CD4-positive, CD25-positive, alpha-beta regulatory T cell (primary cell): ENCODE results near the gene MAGI1. TPM values are rescaled to one million over a fixed set of nuclear protein-coding genes. Genes with fewer than 3 reads are reported as not detected.

Experiments used
- ATAC-seq, 2 donors: fragments of 150-1000 bp; cut with Tn5 transposase; one replicate each; pipeline ENCODE4 v1.10.0; 2021; ENCODE audit warnings: low read depth in 2 of 2, moderate number of reproducible peaks in 2 of 2, moderate library complexity in 1 of 2
- DNase-seq, 3 donors: peaks; one replicate each; pipeline versions ENCODE4 v3.0.0 to v3.0.0-alpha.2; 2012 to 2022; ENCODE audit warnings: mixed read lengths in 1 of 3
- H3K27ac ChIP-seq: one replicate; pipeline ENCODE4 v1.7.0; 2013; ENCODE audit warnings: mild to moderate bottlenecking, low read length; ENCODE audit not compliant: insufficient read depth, poor library complexity, severe bottlenecking
- H3K27me3 ChIP-seq: one replicate; pipeline ENCODE4 v1.7.0; 2013; ENCODE audit warnings: low read length; ENCODE audit not compliant: control insufficient read depth, insufficient read depth
- H3K36me3 ChIP-seq: one replicate; pipeline ENCODE4 v1.7.0; 2013; ENCODE audit warnings: mild to moderate bottlenecking, low read length, moderate library complexity; ENCODE audit not compliant: control insufficient read depth, insufficient read depth
- H3K4me1 ChIP-seq: 2 replicates; pipeline ENCODE4 v1.7.0; 2013; ENCODE audit warnings: mild to moderate bottlenecking, low read length; ENCODE audit not compliant: insufficient read depth, control insufficient read depth, poor library complexity, severe bottlenecking
- H3K4me3 ChIP-seq: one replicate; pipeline ENCODE4 v1.7.0; 2013; ENCODE audit warnings: low read depth, mild to moderate bottlenecking, low read length, moderate library complexity
- H3K9me3 ChIP-seq, 2 experiments: 1 replicate in 1 of 2; 2 replicates in 1 of 2; pipeline ENCODE4 v1.7.0; 2013; ENCODE audit warnings: low read length in 2 of 2, mild to moderate bottlenecking in 1 of 2, moderate library complexity in 1 of 2; ENCODE audit not compliant: control insufficient read depth in 2 of 2
- H3K27ac Mint-ChIP-seq, 3 donors: one replicate each; pipeline ENCODE4 v1.8.0; 2020 to 2022; ENCODE audit warnings: mild to moderate bottlenecking in 3 of 3, mixed read lengths in 3 of 3, moderate library complexity in 2 of 3
- H3K27me3 Mint-ChIP-seq: one replicate; pipeline ENCODE4 v1.8.0; 2022; ENCODE audit warnings: mild to moderate bottlenecking, mixed read lengths
- H3K36me3 Mint-ChIP-seq: one replicate; pipeline ENCODE4 v1.8.0; 2020; ENCODE audit warnings: mixed read lengths
- H3K4me1 Mint-ChIP-seq, 4 donors: one replicate each; pipeline ENCODE4 v1.8.0; 2020 to 2022; ENCODE audit warnings: mixed read lengths in 4 of 4, mild to moderate bottlenecking in 1 of 4
- H3K4me3 Mint-ChIP-seq, 4 donors: one replicate each; pipeline ENCODE4 v1.8.0; 2020 to 2022; ENCODE audit warnings: mild to moderate bottlenecking in 4 of 4, mixed read lengths in 4 of 4, moderate library complexity in 3 of 4
- H3K9me3 Mint-ChIP-seq, 7 donors: one replicate each; pipeline ENCODE4 v1.8.0; 2020 to 2022; ENCODE audit warnings: mixed read lengths in 7 of 7, mild to moderate bottlenecking in 3 of 7, moderate library complexity in 2 of 7
- polyA plus RNA-seq, 4 donors: library from polyadenylated mRNA; unstranded; fragments of 300-500 nt; fragmentation: Illumina TruSeq; gene quantifications; one replicate each; pipeline ENCODE4 v1.2.3, GENCODE V29; 2021
- total RNA-seq: library from RNA; stranded (reverse); gene quantifications from one replicate; pipeline ENCODE4 v1.2.3, GENCODE V29; 2022

MAGI1 gene
- total and polyA plus RNA-seq, 5 donors from 2014 or later, result 0.10 to 0.44 (median 0.19) TPM; not detected in 1

DNA sequence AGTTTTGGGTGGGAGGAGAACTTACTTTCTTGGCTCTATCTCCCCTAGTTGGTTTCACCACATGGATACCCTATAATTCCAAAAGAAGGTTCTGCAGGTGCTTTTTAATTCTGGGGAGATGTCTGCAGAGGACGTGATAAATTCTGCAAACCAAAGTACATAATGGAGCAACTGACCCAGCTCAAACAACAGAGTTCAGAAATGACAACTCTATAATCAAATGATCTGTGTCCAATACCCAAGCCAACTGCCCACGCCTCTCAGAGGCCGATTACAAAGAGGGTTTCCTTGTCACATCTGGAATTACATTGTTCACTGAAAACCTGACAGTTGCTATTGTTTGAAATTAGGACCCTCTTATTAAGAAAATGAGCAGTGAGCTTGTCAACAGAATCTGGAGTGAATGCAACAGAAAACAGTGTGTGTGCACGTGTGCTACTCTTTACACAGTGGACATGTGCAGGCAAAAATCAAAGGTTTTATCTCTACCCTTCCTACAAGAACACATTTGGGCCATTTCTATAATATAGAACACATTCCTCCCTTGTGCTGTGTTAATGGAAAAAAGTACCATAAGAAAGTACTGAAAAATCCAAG lies 593.0 kb downstream of the MAGI1 start:
- H3K27me3 Mint-ChIP-seq, result no peaks in the 10 kb centered on the region
- no peaks in the 10 kb centered on the region for H3K9me3 ChIP-seq

DNA sequence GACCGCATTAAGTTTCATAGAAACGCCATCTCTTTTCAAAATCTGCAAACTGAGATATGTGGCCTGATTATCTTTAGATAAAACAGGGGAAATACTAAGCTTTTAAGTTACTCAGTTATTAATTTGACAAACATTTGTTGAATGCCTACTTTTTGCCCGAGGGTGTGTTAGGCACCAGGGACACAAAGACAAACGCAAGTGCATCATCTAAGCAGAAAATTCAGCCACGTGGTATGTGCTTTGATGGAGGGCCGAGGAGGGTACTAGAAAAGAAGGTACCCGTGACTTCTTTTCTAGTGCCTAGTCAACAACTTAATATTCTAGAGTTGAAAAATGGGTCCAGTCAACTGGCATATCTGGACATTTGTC lies 594.3 kb downstream of the MAGI1 start:
- Histone ChIP-seq H3K27ac (no peak overlapping the region), H3K36me3 (no peaks in the 10 kb centered on the region), H3K4me1 (no peaks in the 10 kb centered on the region), H3K4me3 (no peak overlapping the region), H3K27me3 (no peaks in the 10 kb centered on the region), H3K9me3 (no peaks in the 10 kb centered on the region)
- H3K4me1 Mint-ChIP-seq, result no peaks in the 10 kb centered on the region
- no peak overlapping the region for H3K4me3 Mint-ChIP-seq
- no peak overlapping the region for H3K27ac Mint-ChIP-seq
- DNase-seq, result no peak
- H3K36me3 Mint-ChIP-seq, result no peaks in the 10 kb centered on the region
- no peaks in the 10 kb centered on the region for H3K27me3 Mint-ChIP-seq
- no peak for ATAC-seq
- H3K9me3 Mint-ChIP-seq, result peaks cover 0 to 8% (median 0%) of the 10 kb centered on the region in 7 donors

More for the DNA sequence above, 593.0 kb downstream of the MAGI1 start:
- no peaks in the 10 kb centered on the region for H3K4me1 Mint-ChIP-seq
- H3K9me3 Mint-ChIP-seq, result peaks cover 0 to 8% (median 0%) of the 10 kb centered on the region in 7 donors
- no peak overlapping the region for H3K4me3 Mint-ChIP-seq
- H3K27ac ChIP-seq, result no peak overlapping the region
- DNase-seq, result no peak
- no peaks in the 10 kb centered on the region for H3K4me1 ChIP-seq
- H3K27me3 ChIP-seq, result no peaks in the 10 kb centered on the region
- H3K36me3 ChIP-seq, result no peaks in the 10 kb centered on the region
- ATAC-seq, result no peak
- no peaks in the 10 kb centered on the region for H3K36me3 Mint-ChIP-seq
- H3K4me3 ChIP-seq, result no peak overlapping the region
- H3K27ac Mint-ChIP-seq, result no peak overlapping the region

DNA sequence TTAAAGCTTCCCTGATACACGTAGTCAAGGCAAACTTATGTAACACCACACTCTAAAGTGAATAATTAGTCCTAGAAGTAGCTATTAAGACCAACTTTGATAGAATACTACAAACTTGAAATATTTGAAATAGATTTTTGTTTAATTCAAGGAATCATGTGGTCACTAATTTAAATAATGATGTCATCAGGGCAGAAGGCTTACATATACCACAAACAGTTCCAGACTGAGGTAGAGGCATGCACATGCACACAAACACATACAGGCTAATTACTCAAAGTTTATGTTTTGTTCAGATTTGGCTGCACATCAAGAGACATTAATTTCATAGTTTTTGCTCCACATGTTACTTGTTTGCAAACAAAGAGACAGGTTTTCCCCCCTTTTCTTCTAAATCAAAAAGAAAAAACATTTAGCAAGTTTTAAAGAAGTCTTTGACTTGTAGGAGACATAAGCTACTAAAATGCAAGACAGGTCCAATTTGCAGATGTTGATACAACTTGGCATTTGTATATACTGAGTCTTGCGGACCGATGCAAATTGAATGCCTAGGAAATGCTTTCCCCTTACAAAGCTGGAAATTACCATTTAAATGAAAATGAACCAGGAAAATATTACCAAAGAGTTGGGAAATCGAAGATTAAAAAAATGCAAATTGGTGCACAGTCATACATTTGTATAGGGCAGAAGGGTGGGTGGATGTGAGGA lies 594.8 kb downstream of the MAGI1 start:
- H3K4me1 Mint-ChIP-seq, result no peaks in the 10 kb centered on the region
- Histone ChIP-seq H3K4me3 (no peak overlapping the region), H3K27me3 (no peaks in the 10 kb centered on the region), H3K27ac (no peak overlapping the region), H3K9me3 (no peaks in the 10 kb centered on the region), H3K36me3 (no peaks in the 10 kb centered on the region), H3K4me1 (no peaks in the 10 kb centered on the region)
- H3K27ac Mint-ChIP-seq, result no peak overlapping the region
- no peaks in the 10 kb centered on the region for H3K27me3 Mint-ChIP-seq
- DNase-seq, result no peak
- no peak overlapping the region for H3K4me3 Mint-ChIP-seq
- H3K36me3 Mint-ChIP-seq, result no peaks in the 10 kb centered on the region
- ATAC-seq, result no peak
- H3K9me3 Mint-ChIP-seq, result peaks cover 0 to 8% (median 0%) of the 10 kb centered on the region in 7 donors

DNA sequence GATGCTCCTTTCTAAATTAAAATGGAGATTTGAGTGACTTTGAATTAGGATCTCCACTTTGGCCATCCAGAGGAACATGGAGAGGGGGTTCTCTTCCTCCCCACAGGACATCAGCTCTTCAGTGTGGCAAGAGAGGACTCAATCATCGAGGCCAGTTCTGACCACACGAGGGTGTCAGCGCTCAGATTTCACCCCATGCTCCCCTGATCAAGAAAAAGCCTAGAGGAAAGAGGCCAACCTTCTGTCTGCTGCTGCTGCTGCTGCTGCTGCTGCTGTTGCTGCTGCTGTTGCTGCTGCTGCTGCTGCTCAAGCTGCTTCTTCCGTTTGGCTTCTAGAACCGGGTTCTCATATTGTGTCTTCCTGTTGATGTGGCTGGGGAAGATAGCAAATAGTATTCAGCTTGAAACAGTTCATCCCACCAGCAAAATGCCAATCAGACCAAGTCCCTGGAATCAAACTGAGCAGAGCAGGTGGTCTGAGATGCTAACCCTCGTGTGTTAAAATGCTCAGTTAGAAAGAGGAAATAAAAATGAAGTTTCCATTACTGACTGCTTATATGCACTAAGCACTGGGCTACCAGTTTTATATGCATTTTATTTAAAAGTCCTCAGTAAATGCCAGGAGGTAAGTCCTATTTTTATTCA lies 599.0 kb downstream of the MAGI1 start:
- H3K27ac Mint-ChIP-seq, result no peak overlapping the region
- no peak overlapping the region for H3K4me3 Mint-ChIP-seq
- H3K4me1 ChIP-seq, result no peaks in the 10 kb centered on the region
- no peaks in the 10 kb centered on the region for H3K36me3 ChIP-seq
- no peaks in the 10 kb centered on the region for H3K27me3 Mint-ChIP-seq
- H3K27ac ChIP-seq, result no peak overlapping the region
- ATAC-seq (no peak), DNase-seq (no peak)
- H3K9me3 Mint-ChIP-seq, result peaks cover 0 to 5% (median 0%) of the 10 kb centered on the region in 7 donors
- no peaks in the 10 kb centered on the region for H3K4me1 Mint-ChIP-seq
- H3K4me3 ChIP-seq, result no peak overlapping the region
- no peaks in the 10 kb centered on the region for H3K36me3 Mint-ChIP-seq
- H3K27me3 ChIP-seq, result no peaks in the 10 kb centered on the region
- H3K9me3 ChIP-seq, result no peaks in the 10 kb centered on the region

DNA sequence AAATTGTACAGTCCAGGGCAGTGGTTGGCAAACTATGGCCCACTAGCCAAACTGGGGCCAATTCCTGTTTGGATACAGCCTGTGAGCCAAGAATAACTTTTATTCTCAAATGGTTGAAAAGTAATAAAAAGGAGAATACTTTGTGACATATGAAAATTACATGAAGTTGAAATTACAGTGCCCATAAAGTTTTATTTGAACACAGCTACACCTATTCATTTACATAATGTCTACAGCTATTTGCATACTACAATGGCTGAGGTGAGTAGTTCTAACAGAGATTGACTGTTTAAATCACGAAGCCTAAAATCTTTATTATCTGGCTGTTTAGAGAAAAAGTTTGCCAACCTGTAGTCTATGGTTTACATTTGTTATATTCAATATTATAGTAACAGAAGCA lies 600.1 kb downstream of the MAGI1 start:
- Mint-ChIP-seq H3K4me3 (no peak overlapping the region), H3K9me3 (peaks cover 0 to 5% (median 0%) of the 10 kb centered on the region in 7 donors), H3K27me3 (no peaks in the 10 kb centered on the region), H3K27ac (no peak overlapping the region), H3K4me1 (no peaks in the 10 kb centered on the region), H3K36me3 (no peaks in the 10 kb centered on the region)
- ATAC-seq (no peak), DNase-seq (no peak)
- H3K9me3 ChIP-seq, result no peaks in the 10 kb centered on the region
- H3K36me3 ChIP-seq, result no peaks in the 10 kb centered on the region
- no peaks in the 10 kb centered on the region for H3K27me3 ChIP-seq
- no peak overlapping the region for H3K4me3 ChIP-seq
- H3K27ac ChIP-seq, result no peak overlapping the region
- no peaks in the 10 kb centered on the region for H3K4me1 ChIP-seq

DNA sequence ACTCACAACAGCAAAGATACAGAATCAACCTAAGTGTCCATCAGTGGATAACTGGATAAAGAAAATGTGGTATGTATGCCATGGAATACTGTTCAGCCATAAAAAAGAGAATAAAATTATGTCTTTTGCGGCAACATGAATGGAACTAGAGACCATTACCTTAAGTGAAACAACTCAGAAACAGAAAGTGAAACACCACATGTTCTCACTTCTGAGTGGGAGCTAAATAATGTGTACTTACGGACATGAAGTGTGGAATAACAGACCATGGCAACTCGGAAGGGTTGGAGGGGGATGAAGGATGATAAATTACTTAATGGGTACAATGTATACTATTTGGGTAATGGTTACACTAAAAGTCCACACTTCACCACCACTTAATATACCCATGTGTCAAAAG lies 600.6 kb downstream of the MAGI1 start:
- Mint-ChIP-seq H3K9me3 (peaks cover 0 to 5% (median 0%) of the 10 kb centered on the region in 7 donors), H3K4me3 (no peak overlapping the region), H3K27me3 (no peaks in the 10 kb centered on the region), H3K36me3 (no peaks in the 10 kb centered on the region), H3K27ac (no peak overlapping the region), H3K4me1 (no peaks in the 10 kb centered on the region)
- Histone ChIP-seq H3K4me3 (no peak overlapping the region), H3K27ac (no peak overlapping the region), H3K9me3 (no peaks in the 10 kb centered on the region), H3K27me3 (no peaks in the 10 kb centered on the region), H3K36me3 (no peaks in the 10 kb centered on the region), H3K4me1 (no peaks in the 10 kb centered on the region)
- ATAC-seq (no peak), DNase-seq (no peak)

DNA sequence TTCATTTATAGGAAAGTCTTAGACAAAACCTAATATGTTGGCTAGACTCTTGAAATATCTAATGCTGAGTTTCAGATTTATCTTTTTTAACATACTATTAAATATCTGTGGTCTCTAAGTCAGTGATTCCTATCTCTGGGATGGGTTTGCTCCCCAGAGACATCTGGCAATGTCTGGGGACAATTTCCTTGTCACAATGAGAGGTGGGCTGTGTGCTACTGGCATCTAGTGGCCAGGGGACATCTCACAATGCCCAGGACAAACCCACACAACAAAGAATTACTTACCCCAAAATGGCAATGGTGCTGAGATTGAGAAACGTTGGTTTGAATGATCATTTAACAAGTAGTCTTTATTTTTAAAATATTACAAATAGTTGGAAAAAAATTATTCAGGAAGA lies 602.1 kb downstream of the MAGI1 start:
- Histone ChIP-seq H3K27me3 (no peaks in the 10 kb centered on the region), H3K4me3 (no peak overlapping the region), H3K36me3 (no peaks in the 10 kb centered on the region), H3K4me1 (no peaks in the 10 kb centered on the region), H3K9me3 (no peaks in the 10 kb centered on the region), H3K27ac (no peak overlapping the region)
- Mint-ChIP-seq H3K4me3 (no peak overlapping the region), H3K4me1 (no peaks in the 10 kb centered on the region), H3K9me3 (peaks cover 0 to 5% (median 0%) of the 10 kb centered on the region in 7 donors), H3K27me3 (no peaks in the 10 kb centered on the region), H3K27ac (no peak overlapping the region), H3K36me3 (no peaks in the 10 kb centered on the region)
- ATAC-seq (no peak), DNase-seq (no peak)
